PC-3 (cell line): ENCODE measurements around the gene ABLIM2.

Experiments
- EZH2 ChIP-seq: fragments of 300-600 bp; sonication (generic); IDR thresholded peaks from one replicate; pipeline ENCODE4 v1.6.1; 2017; ENCODE audit warnings: antibody characterized with exemption, mild to moderate bottlenecking, low read length; ENCODE audit not compliant: unreplicated experiment
- TF ChIP-seq, protein P1 (sequence below): fragments of 300-600 bp; sonication (generic); conservative IDR thresholded peaks from 2 replicates; pipeline ENCODE4 v1.5.1; 2017; ENCODE audit warnings: antibody characterized with exemption, low read depth, mild to moderate bottlenecking, low read length

DNA sequence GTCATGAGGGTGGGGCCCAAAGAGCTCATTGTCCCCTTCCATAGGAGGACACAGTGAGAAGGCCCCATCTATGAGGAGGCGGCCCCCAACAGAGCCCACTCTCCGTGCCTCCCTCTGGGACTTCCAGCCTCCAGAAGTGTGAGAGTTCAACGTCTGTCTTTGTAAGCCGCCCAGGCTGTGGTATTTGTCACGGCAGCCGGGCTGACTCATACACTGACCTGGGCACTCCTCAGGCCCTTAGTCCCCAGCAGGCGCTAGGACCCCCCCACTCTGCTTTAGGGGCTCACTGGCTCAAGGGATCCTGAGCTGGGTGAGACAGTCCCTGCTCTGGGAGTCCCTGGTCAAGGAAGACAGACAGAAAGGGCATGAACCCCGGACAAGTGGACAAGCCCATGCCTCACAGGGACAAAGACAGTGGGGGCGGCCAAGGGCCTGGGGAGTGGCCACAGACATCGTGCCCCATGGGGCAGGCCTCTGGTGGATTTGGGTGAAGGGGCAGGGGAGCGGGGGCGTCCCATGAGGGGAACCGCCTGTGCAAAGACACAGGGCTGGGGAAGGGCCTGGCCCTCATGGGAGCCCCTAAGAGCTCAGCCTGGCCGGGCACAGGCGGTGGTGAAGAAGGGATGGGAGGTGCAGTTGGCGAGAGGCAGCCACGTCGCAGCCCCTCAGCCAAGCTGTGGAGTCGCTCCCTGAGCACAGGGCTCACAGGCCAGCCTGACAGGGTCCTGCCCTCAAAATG, 21.5 kb downstream of the ABLIM2 start:
- TF ChIP-seq, protein P1, sequence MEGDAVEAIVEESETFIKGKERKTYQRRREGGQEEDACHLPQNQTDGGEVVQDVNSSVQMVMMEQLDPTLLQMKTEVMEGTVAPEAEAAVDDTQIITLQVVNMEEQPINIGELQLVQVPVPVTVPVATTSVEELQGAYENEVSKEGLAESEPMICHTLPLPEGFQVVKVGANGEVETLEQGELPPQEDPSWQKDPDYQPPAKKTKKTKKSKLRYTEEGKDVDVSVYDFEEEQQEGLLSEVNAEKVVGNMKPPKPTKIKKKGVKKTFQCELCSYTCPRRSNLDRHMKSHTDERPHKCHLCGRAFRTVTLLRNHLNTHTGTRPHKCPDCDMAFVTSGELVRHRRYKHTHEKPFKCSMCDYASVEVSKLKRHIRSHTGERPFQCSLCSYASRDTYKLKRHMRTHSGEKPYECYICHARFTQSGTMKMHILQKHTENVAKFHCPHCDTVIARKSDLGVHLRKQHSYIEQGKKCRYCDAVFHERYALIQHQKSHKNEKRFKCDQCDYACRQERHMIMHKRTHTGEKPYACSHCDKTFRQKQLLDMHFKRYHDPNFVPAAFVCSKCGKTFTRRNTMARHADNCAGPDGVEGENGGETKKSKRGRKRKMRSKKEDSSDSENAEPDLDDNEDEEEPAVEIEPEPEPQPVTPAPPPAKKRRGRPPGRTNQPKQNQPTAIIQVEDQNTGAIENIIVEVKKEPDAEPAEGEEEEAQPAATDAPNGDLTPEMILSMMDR, result no peak
- no peak for TF ChIP-seq EZH2
